Heart left ventricle (tissue), 16 donors: ENCODE measurements around the gene SLC30A7. TPM values are rescaled to one million over a fixed set of nuclear protein-coding genes. Genes with fewer than 3 reads are reported as not detected.

ENCODE experiments used
- ATAC-seq, 4 donors: fragments of 200-7000 bp; cut with Tn5 transposase; one replicate each; pipeline ENCODE4 v1.9.1; 2020 to 2022; ENCODE audit warnings: moderate library complexity in 4 of 4, mild to moderate bottlenecking in 3 of 4, moderate number of reproducible peaks in 1 of 4
- DNase-seq, 5 donors: peaks; one replicate each; pipeline ENCODE4 v3.0.0-alpha.2; 2020
- H3K27ac ChIP-seq, 12 donors: fragments of 200-600 bp; sonication (generic) in 4 of 12; one replicate each; pipeline versions ENCODE4 v1.5.0 to v1.8.0; 2016 to 2022; ENCODE audit warnings: mild to moderate bottlenecking in 2 of 12
- H3K27me3 ChIP-seq, 9 donors: fragments of 200-600 bp; sonication (generic) in 2 of 9; one replicate each; pipeline versions ENCODE4 v1.5.1 to v1.8.0; 2016 to 2022; ENCODE audit warnings: mild to moderate bottlenecking in 3 of 9
- H3K36me3 ChIP-seq, 9 donors: fragments of 200-600 bp; sonication (generic) in 2 of 9; one replicate each; pipeline versions ENCODE4 v1.5.0 to v1.8.0; 2018 to 2022; ENCODE audit warnings: mild to moderate bottlenecking in 2 of 9
- H3K4me1 ChIP-seq, 12 donors: fragments of 200-600 bp; sonication (generic) in 4 of 12; one replicate each; pipeline versions ENCODE4 v1.5.0 to v1.8.0; 2016 to 2022; ENCODE audit warnings: mild to moderate bottlenecking in 3 of 12
- H3K4me3 ChIP-seq, 12 donors: fragments of 200-600 bp; sonication (generic) in 4 of 12; one replicate each; pipeline versions ENCODE4 v1.5.0 to v1.8.0; 2017 to 2022; ENCODE audit warnings: mild to moderate bottlenecking in 9 of 12, moderate library complexity in 4 of 12
- H3K9me3 ChIP-seq, 12 donors: fragments of 200-600 bp; sonication (generic) in 4 of 12; one replicate each; pipeline versions ENCODE4 v1.5.0 to v1.8.0; 2016 to 2022; ENCODE audit warnings: mild to moderate bottlenecking in 1 of 12
- POLR2A ChIP-seq, 2 donors: fragments of 450-650 bp; IDR thresholded peaks; one replicate each; pipeline ENCODE4 v1.6.1; 2017; ENCODE audit warnings: antibody characterized with exemption in 2 of 2, mild to moderate bottlenecking in 2 of 2, moderate library complexity in 2 of 2
- WGBS, 4 donors: extraction: QIAGEN DNeasy Blood & Tissue Kit in 2 of 4; methylation state at CpG; one replicate each; pipeline versions ENCODE4 v1.1.5 to v1.1.7; 2013 to 2018; 5-methylcytosine and 5-hydroxymethylcytosine counted together
- intact Hi-C, 10 donors: fragments of 100-400 bp; cut with DNase I; formaldehyde crosslinking; loops; one replicate each; pipeline versions ENCODE4 v1.11.1 to v1.14.2; 2022
- polyA plus RNA-seq, 2 donors: library from polyadenylated mRNA; stranded (reverse); fragments of 200-250 nt; gene quantifications; one replicate each; pipeline ENCODE4 v1.2.3, GENCODE V29; 2013
- total RNA-seq, 9 donors: library from RNA; depleted of rRNA in 2 of 9; stranded (reverse); fragments of >200 nt in 2 of 9; fragmentation: NEBNext Ultra II Directional in 3 of 9; extraction: Animal tissue kit (Norgen Biotek cat#: 25700) in 3 of 9; gene quantifications; one replicate each; pipeline versions ENCODE4 v1.1.0 to v1.2.4, GENCODE V29; 2016 to 2023
- TF ChIP-seq, protein P1 (sequence below), 12 donors: fragments of 200-600 bp; sonication (generic) in 4 of 12; IDR thresholded peaks; one replicate each; pipeline versions ENCODE4 v1.5.0 to v1.8.0; 2018 to 2022; ENCODE audit warnings: antibody characterized with exemption in 12 of 12, mild to moderate bottlenecking in 5 of 12
- donor health status: ischemic (EF 13 %, LVEDD 7.1; RV severe dilation, severe dysfunction).
- donor health status: healthy with polysubstance abuse.
- donor health status: DM: no; HTN: yes; CAD: no.
- donor health status: DM: no; HTN: no; CAD: no.
- donor health status: ischemic (EF 25% LVEDD 6.9; RV normal size, moderate dysfunction).
- donor health status: ischemic (EF 25% LVEDD 5.7; RV mildly dilated, moderate dysfunction).
- donor health status: healthy.
- donor health status: DM: yes; HTN: yes; CAD: no.
- donor health status: ischemic (EF 35%, LVEDD 5.7; RV mildly dilated, moderate dysfunction).
- donor health status: nonischemic (EF 11% LVEDD 7.7; RV severe dilation, severe dysfunction).
- donor health status: DM: yes; HTN: yes; CAD: no.
- donor health status: PGD.
- donor health status: ischemic (EF 29% LVEDD 5.4; RV normal size, mild dysfunction).
- donor health status: nonischemic (EF 23%, LVEDD 6.1; RV moderate dilation, normal function).

The SLC30A7 gene
- total and polyA plus RNA-seq, 11 donors: 1.6 to 19.4 (median 4.8) TPM

DNA sequence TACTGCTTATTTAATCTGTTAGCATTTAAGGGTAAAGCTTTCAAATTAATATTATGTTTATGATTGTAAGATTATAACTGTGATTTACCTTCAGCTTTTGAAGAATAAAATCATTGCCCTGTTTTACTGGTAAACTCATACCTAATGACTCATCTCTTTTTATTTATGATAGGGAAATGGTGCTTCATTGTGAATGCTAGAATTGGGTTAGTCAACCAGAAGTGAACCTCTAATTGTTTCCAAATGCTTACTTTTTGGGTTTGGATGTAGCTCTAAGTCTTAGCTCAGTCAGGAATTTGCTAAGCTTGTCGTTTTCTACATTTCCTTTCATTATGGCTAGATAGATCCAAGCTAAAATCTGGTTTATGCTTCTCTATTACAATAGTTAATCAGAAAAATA lies 59.4 kb downstream of the SLC30A7 start:
- H3K27me3 ChIP-seq: no peaks in the 10 kb centered on the region
- H3K4me3 ChIP-seq: no peak overlapping the region
- DNase-seq: no peak
- 49 to 67% (median 57%) methylated on average over 1 of the region's 1 CpG for WGBS, 4 donors
- peak overlapping the region in 1 of 12 donors; percentile 7 for H3K27ac ChIP-seq
- peaks cover 0 to 17% (median 9%) of the 10 kb centered on the region in 9 donors for H3K36me3 ChIP-seq
- intact Hi-C loops: no loop called here
- no peak for TF ChIP-seq POLR2A (IDR thresholded peaks at IDR 0.05)
- TF ChIP-seq, protein P1, sequence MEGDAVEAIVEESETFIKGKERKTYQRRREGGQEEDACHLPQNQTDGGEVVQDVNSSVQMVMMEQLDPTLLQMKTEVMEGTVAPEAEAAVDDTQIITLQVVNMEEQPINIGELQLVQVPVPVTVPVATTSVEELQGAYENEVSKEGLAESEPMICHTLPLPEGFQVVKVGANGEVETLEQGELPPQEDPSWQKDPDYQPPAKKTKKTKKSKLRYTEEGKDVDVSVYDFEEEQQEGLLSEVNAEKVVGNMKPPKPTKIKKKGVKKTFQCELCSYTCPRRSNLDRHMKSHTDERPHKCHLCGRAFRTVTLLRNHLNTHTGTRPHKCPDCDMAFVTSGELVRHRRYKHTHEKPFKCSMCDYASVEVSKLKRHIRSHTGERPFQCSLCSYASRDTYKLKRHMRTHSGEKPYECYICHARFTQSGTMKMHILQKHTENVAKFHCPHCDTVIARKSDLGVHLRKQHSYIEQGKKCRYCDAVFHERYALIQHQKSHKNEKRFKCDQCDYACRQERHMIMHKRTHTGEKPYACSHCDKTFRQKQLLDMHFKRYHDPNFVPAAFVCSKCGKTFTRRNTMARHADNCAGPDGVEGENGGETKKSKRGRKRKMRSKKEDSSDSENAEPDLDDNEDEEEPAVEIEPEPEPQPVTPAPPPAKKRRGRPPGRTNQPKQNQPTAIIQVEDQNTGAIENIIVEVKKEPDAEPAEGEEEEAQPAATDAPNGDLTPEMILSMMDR (IDR thresholded peaks at IDR 0.05): no peak
- peaks cover 0 to 18% (median 0%) of the 10 kb centered on the region in 12 donors for H3K4me1 ChIP-seq
- ATAC-seq: peak in 1 of 4 donors; percentile 63
- no peaks in the 10 kb centered on the region for H3K9me3 ChIP-seq

DNA sequence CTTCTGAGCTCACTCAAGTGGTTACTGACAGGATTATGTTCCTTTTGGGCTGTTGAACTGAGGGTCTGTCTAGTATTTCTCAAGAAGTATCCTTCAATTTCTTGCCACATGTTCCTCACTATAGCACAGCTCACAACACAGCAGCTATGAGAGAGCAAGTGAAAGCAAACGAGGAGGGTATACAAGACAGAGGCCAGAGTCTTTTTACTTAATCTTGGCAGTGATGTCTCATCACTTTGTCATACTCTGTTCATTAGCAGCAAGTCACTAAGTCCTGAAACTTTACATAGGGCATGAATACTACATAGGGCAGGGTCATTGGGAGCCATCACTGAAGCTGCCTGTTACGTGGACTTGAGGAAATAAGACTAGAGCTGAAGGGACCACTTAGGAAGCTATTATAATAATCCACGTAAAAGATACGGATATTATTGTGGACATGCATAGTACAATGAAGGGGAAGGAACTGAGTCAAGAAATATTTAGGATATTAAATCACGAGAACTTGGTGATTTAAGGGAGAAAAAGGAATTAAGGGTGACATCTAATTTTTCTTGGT lies 63.7 kb downstream of the SLC30A7 start:
- 67 to 88% (median 77%) methylated on average over 5 of the region's 5 CpGs for WGBS, 4 donors
- H3K27me3 ChIP-seq: no peaks in the 10 kb centered on the region
- no peak overlapping the region for H3K4me3 ChIP-seq
- TF ChIP-seq POLR2A (IDR thresholded peaks at IDR 0.05): no peak
- TF ChIP-seq, protein P1 (IDR thresholded peaks at IDR 0.05): no peak
- peaks cover 0 to 12% (median 0%) of the 10 kb centered on the region in 9 donors for H3K36me3 ChIP-seq
- ATAC-seq (no peak), DNase-seq (no peak)
- no peak overlapping the region for H3K27ac ChIP-seq
- intact Hi-C loops: no loop called here
- no peaks in the 10 kb centered on the region for H3K9me3 ChIP-seq
- peaks cover 0 to 13% (median 0%) of the 10 kb centered on the region in 12 donors for H3K4me1 ChIP-seq

DNA sequence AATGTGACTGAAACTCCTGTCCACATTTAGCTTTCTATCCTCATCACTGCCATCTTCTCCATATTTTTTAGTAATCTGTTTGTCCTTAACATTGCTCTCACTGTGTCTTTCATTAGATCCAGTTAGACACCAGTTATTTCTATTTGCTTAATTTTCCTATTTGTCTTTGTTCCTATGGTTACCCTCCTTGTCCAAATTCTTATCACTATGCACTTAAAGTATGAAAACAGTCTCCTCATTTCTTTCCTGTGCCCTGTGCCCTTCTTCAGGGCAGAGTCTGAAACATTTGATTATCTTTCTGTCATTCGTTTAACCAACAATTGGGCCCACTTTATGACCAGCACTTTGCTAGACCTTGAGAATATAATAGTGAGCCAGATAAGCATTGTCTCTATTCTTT lies 64.2 kb downstream of the SLC30A7 start:
- DNase-seq (no peak), ATAC-seq (no peak)
- whole genome bisulfite sequencing, 4 donors: 51 to 68% (median 64%) methylated on average over 1 of the region's 1 CpG
- H3K9me3 ChIP-seq: no peaks in the 10 kb centered on the region
- intact Hi-C loops: no loop called here
- H3K4me3 ChIP-seq: no peak overlapping the region
- H3K4me1 ChIP-seq: peaks cover 0 to 9% (median 0%) of the 10 kb centered on the region in 12 donors
- H3K27me3 ChIP-seq: no peaks in the 10 kb centered on the region
- no peak overlapping the region for H3K27ac ChIP-seq
- TF ChIP-seq, protein P1 (IDR thresholded peaks at IDR 0.05): no peak
- no peak for TF ChIP-seq POLR2A (IDR thresholded peaks at IDR 0.05)
- peaks cover 0 to 17% (median 0%) of the 10 kb centered on the region in 9 donors for H3K36me3 ChIP-seq

DNA sequence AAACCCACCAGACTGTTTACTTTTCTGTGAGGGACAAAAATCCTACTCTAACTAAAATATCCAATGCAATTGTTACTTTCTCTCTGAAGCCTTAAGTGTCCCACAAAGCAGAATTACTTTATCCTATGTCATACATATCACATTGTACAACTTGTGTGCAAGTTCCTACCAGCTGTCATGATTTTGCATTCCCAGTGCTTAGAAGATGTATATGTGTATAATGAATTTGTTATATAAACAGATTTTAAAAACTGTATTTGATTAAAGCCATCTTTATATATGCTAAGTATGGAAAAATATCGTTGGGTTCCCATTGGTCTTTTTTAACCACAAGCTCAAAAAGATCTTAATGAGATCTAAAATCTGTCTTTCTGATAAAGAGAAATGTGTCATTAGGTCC lies 72.7 kb downstream of the SLC30A7 start:
- Histone ChIP-seq H3K9me3 (no peaks in the 10 kb centered on the region), H3K36me3 (peaks cover 0 to 51% (median 31%) of the 10 kb centered on the region in 9 donors), H3K4me3 (no peak overlapping the region), H3K4me1 (peaks cover 0 to 7% (median 0%) of the 10 kb centered on the region in 12 donors), H3K27ac (no peak overlapping the region), H3K27me3 (no peaks in the 10 kb centered on the region)
- no peak for TF ChIP-seq POLR2A (IDR thresholded peaks at IDR 0.05)
- TF ChIP-seq, protein P1 (IDR thresholded peaks at IDR 0.05): no peak
- DNase-seq (no peak), ATAC-seq (no peak)
- intact Hi-C loops: no loop called here
- WGBS, 4 donors: 73 to 82% (median 78%) methylated on average over 1 of the region's 1 CpG
